Stimulated activated CD8-positive, alpha-beta memory T cell treated with anti-CD3 and anti-CD28 coated beads, Interleukin-15, amount 100 ng/mL, for 48 hours (primary cell): Measurements from ENCODE around the gene CHRNA5.
A peak's percentile ranks its signal among the peaks of the same experiment; 100 is the strongest.
"Not testable (repeated sequence)": the region's sequence is repeated elsewhere in the genome, so short reads cannot be mapped to it uniquely, and the experiment has no call there.

ENCODE experiments used
- DNase-seq, 2 donors: peaks; one replicate each; pipeline ENCODE4 v3.0.0-alpha.2; 2020; ENCODE audit warnings: low read depth in 2 of 2

CHRNA5 gene

DNA sequence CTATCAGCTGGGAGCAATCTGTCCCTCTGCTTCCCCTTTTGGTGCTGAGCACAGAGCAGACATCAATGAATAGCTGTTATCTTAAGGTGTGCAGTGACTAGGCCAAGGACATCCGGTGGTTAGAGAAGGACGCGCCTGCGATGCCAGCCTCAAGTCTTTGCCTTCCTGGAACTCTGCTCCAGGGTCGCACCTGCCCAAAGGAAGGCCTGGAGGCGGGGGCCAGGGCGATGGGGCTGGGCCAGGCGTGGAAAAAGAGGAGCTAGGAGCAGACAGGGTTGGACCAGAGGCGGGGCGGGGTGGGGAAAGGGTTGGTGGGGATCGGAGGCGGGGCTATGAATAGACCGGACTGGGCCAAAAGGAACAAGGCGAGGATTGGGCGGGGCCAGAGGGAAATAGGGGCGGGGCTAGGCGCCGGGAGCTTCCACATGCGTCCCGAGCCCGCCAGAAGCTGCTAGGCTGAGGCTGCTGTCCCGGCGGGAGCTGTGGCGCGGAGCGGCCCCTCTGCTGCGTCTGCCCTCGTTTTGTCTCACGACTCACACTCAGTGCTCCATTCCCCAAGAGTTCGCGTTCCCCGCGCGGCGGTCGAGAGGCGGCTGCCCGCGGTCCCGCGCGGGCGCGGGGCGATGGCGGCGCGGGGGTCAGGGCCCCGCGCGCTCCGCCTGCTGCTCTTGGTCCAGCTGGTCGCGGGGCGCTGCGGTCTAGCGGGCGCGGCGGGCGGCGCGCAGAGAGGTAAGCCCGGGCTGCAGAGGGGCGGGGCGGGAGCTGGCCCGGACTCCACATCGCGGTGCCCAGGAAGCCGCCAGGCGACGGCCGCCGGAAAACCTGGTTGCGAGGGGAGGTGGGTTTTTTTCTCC lies at the start of gene CHRNA5:
Gene CHRNA5, plus strand, starts transcription at position 424 of the 854 bp plus-strand sequence. Its CDS starts 200 bp downstream, at position 624.
- peak; percentile 76 to 77 for DNase-seq

DNA sequence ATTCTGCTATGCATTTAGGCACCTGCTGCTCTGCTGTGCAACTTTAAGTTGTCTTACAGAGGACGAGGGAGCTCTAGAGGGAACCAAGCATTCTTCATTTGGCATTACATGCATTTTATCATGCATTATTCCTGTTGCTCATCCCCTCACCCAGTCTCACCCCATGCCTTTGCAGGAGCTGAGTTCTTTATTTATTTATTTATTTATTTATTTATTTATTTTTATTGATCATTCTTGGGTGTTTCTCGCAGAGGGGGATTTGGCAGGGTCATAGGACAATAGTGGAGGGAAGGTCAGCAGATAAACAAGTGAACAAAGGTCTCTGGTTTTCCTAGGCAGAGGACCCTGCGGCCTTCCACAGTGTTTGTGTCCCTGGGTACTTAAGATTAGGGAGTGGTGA lies 45.3 kb upstream of the CHRNA5 start:
- DNase-seq = not testable (repeated sequence)

DNA sequence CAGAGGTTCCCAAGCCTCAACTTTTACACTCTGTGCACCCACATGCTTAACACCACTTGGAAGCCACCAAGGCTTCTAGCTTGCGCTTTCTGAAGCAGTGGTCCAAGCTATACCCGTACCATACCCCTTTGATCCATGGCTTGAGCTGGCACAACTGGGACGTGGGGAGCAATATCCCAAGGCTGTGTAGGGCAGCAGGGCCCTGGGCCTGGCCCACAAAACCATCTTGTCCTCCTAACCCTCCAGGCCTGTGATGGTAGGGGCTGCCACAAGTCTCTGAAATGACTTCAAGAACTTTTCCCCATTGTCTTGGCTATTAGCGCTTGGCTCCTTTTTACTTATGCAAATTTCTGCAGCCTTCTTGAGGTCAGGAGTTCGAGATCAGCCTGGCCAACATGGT lies 41.1 kb upstream of the CHRNA5 start:
- DNase-seq = no peak

GRCh38 chr15:78527325-78527724 lies 38.0 kb upstream of the CHRNA5 start:
- DNase-seq = no peak

DNA sequence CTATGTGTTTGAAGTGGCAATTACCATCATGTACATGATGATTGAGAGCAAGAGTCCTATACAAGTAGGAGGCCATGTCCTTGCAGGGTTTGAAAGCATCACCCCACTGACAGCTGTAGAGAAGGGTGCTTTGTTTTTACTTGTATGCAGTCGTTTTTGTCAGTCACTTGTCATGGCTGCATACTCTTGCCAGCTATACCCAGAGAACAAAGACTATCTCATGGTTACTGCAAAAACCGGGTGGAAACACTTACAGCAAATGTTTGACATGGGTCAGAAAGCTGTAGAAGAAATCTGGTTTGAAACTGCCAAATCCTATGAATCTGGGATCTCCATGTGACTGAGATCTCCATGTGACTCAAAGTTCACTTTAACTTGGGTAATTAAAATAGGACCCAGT lies 32.0 kb upstream of the CHRNA5 start:
- DNase-seq = no peak

DNA sequence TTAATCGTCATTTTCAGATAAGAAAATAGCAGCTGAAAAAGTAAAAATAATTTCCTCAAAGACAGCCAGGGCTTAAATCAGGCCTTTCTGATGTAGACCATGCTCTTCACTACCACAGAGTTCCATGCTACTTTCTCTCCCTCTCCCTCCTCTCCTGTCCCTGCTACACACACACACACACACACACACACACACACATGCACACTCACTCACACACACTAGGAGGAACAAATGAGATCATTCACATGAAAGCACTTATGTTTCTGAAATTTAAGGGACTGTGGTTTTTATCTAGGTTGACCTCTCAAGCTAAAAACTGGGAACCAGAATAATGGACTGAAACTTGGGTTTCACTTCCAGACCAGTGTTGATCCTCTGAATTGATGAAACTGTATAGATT lies 29.2 kb upstream of the CHRNA5 start:
- DNase-seq = no peak

DNA sequence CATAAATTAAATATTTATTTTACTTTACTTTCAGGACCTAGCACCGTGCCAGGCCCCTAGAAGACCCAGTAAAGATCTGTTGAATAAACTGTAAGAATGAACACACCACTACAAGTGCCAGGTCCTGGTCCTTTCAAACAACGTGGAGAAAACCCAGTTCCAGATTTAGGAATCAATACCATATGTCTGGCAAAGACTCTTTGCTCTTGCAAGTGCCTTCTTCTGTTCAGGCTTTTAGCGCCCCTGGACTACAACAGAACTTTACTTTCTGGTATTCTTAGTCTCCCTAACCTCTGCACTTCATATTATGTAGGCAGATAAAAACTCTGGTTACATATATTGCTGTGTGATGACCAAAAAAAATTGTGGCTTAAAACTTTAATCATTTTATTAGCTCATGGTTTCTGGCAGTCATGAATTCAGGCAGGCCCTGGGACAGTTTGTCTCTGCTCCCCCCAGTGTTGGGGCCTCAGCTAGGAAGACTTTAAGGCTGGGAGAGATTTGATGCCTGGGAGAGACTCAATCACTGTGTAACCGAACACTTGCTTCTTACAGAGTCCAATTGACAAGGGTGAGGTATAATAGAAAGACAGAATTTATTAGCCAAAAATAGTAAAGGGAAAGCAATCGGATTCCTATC lies 27.9 kb upstream of the CHRNA5 start:
- no peak for DNase-seq

DNA sequence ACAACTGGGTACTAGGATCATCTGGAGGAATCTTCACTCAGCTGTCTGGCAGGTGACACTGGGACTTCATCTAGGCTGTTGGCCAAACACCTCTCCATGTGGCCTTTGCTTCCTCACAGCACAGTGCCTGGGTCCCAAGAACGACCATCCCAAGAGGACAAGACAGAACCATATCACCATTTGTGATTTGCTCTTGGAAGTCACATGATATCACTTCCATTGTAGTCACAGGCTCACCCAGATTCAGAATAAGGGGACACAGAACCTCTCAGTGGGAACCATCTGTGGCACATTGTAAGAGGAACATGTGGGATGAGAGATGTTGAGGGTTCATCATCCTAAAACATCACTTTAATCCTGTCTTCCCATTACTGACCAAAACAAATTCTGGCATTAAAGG lies 27.0 kb upstream of the CHRNA5 start:
- no peak for DNase-seq

DNA sequence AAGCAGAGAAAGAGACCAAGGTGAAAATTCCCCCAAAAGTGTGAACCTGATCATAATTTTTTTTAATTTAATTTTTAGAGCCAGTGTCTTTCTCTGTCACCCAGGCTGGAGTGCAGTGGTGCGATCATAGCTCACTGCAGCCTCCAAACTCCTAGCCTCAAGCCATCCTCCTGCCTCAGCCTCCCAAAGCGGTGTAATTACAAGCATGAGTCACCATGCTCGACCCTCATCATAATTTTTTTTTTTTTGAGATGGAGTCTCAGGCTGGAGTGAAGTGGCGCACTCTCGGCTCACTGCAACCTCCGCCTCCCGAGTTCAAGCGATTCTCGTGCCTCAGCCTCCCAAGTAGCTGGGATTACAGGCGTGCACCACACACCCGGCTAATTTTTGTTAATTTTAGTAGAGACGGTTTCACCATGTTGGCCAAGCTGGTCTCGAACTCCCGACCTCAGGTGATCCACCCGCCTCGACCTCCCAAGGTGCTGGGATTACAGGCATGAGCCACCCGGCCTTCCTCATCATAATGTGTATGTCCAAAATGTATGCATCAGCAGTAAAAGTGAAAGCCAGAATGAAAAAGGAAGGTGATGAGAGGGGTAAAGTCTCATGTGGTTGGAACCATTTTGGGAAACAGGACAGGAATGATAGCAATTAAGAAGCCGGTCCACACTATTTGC lies 25.7 kb upstream of the CHRNA5 start:
- DNase-seq = not testable (repeated sequence)

- DNase-seq = peak; percentile 89 to 93
Observed at GRCh38 chr15:78540141-78540870, 25.0 kb upstream of the CHRNA5 start, which contains the start of gene PSMA4. Gene PSMA4 (plus strand): TSS chr15:78540444. CDS start chr15:78541928, 1,484 bp downstream.

DNA sequence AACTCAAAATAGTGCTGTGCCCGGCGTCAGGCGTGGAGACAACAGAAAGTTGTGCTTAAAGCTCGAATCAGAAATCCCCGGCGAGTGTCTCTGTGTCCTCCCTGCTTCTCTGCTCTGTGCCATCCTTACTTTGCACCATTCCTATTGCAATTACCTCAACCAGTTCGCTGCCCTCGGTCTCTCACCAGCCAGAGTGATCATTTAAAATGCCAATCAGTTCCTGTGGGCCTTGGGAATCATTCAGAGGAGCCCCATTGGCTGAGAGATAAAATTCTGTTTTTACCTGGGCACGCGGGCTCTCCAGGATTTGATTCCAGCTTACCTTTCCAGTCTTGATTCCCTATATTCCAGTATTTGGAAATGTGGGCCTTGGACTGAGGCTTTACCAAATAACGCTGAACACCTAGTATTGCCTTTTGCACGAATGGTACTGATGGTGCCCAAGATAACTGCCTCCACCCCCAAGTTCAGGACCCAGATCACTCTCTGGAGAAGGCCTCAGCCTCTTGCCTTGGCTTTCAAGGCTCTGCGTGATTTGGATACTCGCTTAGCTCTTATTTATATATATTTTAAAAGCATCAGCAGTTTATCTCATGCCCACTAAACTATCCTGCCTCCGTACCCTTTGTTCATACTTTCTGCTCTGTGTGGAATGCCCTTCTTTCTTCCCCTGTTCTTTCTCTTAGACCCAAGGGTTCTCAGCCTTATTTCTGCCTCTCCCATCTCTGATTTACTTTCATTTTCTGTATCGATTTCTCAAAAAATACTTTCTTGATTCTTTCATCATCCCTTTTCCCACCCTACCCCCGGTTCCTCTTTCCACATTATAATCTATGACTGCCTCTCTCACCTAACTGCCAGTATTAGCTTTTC lies 24.2 kb upstream of the CHRNA5 start:
- DNase-seq = no peak

DNA sequence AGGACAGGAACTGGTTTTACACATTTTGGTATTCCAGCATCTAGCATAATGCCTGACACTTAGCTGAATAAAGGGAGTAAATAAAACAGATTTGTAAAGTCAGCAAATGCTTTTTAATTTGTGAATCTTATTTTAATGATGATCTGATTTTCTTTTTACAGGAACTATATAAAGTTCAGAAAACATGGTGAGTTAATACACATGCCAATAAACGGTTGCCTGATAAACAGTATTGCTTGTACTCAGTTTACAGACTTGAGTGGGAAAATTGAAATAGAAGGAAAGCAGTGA lies 23.6 kb upstream of the CHRNA5 start:
- DNase-seq = no peak

DNA sequence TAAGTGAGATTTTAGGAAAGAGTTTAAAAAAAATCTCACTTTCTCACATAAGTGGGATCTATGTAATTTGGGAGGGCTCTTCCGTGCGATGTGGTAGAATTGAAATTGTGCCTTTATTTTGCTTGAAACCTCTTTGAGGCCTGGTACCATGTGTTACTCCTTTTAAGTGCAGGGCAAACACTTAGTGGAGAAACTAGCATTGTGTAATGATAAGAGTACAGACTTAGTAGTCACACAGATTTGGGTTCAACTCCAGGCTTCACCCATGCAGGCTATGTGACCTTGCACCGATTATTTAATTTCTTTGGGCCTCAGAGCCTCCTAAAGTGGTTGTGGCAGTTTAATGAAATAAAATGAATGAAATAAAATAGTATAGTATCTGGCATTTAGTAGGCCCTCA lies 22.7 kb upstream of the CHRNA5 start:
- no peak for DNase-seq

- no peak for DNase-seq
Observed at GRCh38 chr15:78550194-78550593, 15.1 kb upstream of the CHRNA5 start.

GRCh38 chr15:78550815-78551214 lies 14.5 kb upstream of the CHRNA5 start:
- no peak for DNase-seq

DNA sequence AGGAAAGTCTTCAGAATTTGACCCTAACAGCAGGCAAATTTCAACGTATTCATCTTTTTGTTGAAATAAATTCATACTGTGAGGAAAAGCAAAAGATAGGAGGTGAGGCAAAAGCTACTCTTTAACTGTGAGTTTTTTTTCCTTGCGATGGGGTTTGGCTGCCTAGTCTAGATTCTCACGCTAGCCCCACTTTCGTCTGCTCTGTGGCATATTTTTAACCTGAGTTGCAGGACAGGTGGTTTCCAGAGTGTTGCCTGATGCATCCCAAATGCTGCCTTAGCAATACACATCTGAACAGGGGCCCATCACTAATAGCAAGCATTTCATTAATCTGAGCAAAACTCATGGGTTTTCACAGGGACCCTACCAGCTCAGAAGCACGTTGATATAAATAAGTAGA lies 13.4 kb upstream of the CHRNA5 start:
- no peak for DNase-seq

GRCh38 chr15:78552597-78552996 lies 12.7 kb upstream of the CHRNA5 start:
- no peak for DNase-seq

DNA sequence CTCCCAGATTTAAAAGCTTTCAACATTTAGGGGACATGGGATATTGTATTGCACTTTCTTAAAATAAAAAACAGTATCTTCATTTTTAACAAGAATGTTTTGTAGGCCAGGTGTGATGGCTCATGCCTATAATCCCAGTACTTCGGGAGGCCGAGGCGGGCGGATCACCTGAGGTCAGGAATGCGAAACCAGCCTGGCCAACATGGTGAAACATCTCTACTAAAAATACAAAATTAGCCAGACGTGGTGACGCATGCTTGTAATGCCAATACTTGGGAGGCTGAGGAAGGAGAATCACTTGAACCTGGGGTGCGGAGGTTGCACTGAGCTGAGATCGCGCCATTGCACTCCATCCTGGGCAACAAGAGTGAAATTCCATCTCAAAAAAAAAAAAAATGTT lies 5.1 kb upstream of the CHRNA5 start:
- DNase-seq = not testable (repeated sequence)

GRCh38 chr15:78561490-78561889 lies 3.8 kb upstream of the CHRNA5 start:
- DNase-seq = no peak

DNA sequence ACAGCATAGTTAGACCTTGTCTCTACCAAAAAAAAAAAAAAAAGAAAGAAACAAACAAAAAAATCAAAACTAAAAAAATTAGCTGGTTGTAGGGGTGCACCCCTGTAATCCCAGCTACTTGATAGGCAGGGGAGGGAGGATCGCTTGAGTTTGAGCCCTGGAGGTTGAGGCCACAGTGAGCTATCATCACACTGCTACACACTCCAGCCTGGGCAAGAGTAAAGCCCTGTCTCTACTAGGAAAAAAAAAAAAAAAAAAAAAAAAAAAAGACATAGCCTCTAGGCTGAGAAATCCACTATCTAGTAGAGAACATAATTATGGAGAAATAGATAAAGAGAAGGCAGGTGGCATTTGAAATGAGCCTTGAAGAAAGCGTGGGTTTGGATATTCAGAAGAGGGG lies 2.2 kb upstream of the CHRNA5 start:
- DNase-seq = no peak

DNA sequence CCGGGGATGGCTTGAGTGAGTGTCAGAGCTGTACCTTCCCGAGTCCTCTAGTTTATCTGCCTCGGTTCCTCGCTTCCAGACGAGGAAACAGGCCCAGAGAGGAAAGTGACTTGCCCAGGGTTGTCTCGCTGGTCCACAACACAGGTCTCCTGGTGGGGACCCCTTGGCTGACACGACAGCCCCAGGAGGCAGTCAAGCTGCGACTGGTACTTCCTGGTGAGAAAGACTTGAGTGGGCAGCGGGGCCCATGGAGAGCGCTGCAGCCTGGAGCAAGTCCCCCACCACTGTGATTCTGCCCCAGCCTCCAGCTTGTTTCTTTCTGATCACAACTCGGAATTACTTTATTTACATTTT lies 600 bp upstream of the CHRNA5 start:
- no peak for DNase-seq
